Liver (tissue), 9 donors: ENCODE data around the gene MYH14. TPM values are rescaled to one million over a fixed set of nuclear protein-coding genes. Genes with fewer than 3 reads are reported as not detected.

Experiments
- DNase-seq: peaks from one replicate; pipeline ENCODE4 v3.0.0-alpha.2; 2017; ENCODE audit warnings: low spot score
- H3K27ac ChIP-seq, 2 donors: one replicate each; pipeline ENCODE4 v1.7.0; 2013; ENCODE audit warnings: inconsistent platforms in 2 of 2, low read length in 2 of 2, control low read depth in 1 of 2, low read depth in 1 of 2, mild to moderate bottlenecking in 1 of 2
- H3K27me3 ChIP-seq, 4 donors: one replicate each; pipeline versions ENCODE4 v1.6.1 to v1.7.0; 2013; ENCODE audit warnings: low read length in 3 of 4, inconsistent platforms in 1 of 4, mild to moderate bottlenecking in 1 of 4, moderate library complexity in 1 of 4; ENCODE audit not compliant: control insufficient read depth in 4 of 4, insufficient read depth in 4 of 4
- H3K36me3 ChIP-seq, 4 donors: one replicate each; pipeline versions ENCODE4 v1.6.1 to v1.7.0; 2013; ENCODE audit warnings: low read length in 3 of 4, mild to moderate bottlenecking in 3 of 4, low read depth in 1 of 4, moderate library complexity in 1 of 4; ENCODE audit not compliant: control insufficient read depth in 4 of 4, insufficient read depth in 3 of 4
- H3K4me1 ChIP-seq, 4 donors: one replicate each; pipeline versions ENCODE4 v1.6.1 to v1.7.0; 2013; ENCODE audit warnings: low read length in 3 of 4, mild to moderate bottlenecking in 3 of 4, moderate library complexity in 1 of 4; ENCODE audit not compliant: control insufficient read depth in 4 of 4, insufficient read depth in 4 of 4
- H3K4me3 ChIP-seq, 3 donors: one replicate each; pipeline versions ENCODE4 v1.6.1 to v1.7.0; 2013; ENCODE audit warnings: low read length in 3 of 3, control low read depth in 1 of 3, low read depth in 1 of 3, mild to moderate bottlenecking in 1 of 3
- H3K9ac ChIP-seq, 2 donors: one replicate each; pipeline ENCODE4 v1.7.0; 2013; ENCODE audit warnings: low read length in 2 of 2, mild to moderate bottlenecking in 2 of 2, moderate library complexity in 2 of 2, control low read depth in 1 of 2, low read depth in 1 of 2
- H3K9me3 ChIP-seq, 4 donors: one replicate each; pipeline versions ENCODE4 v1.6.1 to v1.7.0; 2013; ENCODE audit warnings: low read length in 3 of 4; ENCODE audit not compliant: control insufficient read depth in 4 of 4
- FOXA1 ChIP-seq: IDR thresholded peaks from 2 replicates; pipeline ENCODE4 v1.6.1; 2016; ENCODE audit warnings: antibody characterized with exemption
- FOXA2 ChIP-seq: IDR thresholded peaks from 2 replicates; pipeline ENCODE4 v1.6.1; 2016; ENCODE audit warnings: antibody characterized with exemption
- GABPA ChIP-seq, 2 donors: IDR thresholded peaks in 1 of 2; conservative IDR thresholded peaks in 1 of 2; 2 replicates each; pipeline ENCODE4 v1.6.1; 2016; ENCODE audit warnings: antibody characterized with exemption in 2 of 2, mild to moderate bottlenecking in 1 of 2, moderate library complexity in 1 of 2
- JUND ChIP-seq, 2 donors: IDR thresholded peaks; 2 replicates each; pipeline ENCODE4 v1.6.1; 2016; ENCODE audit warnings: antibody characterized with exemption in 2 of 2
- RAD21 ChIP-seq, 2 donors: IDR thresholded peaks; 2 replicates each; pipeline ENCODE4 v1.6.1; 2016; ENCODE audit warnings: antibody characterized with exemption in 2 of 2, mild to moderate bottlenecking in 2 of 2
- RXRA ChIP-seq, 2 donors: IDR thresholded peaks; 2 replicates each; pipeline ENCODE4 v1.6.1; 2017 to 2018; ENCODE audit warnings: antibody characterized with exemption in 2 of 2, mild to moderate bottlenecking in 1 of 2
- YY1 ChIP-seq: IDR thresholded peaks from 2 replicates; pipeline ENCODE4 v1.6.1; 2016; ENCODE audit warnings: antibody characterized with exemption, mild to moderate bottlenecking
- WGBS: extraction: QIAGEN DNeasy Blood & Tissue Kit; methylation state at CpG from one replicate; pipeline ENCODE4 v1.1.7; 2013; 5-methylcytosine and 5-hydroxymethylcytosine counted together
- polyA plus RNA-seq, 2 donors: library from polyadenylated mRNA; stranded (reverse) in 1 of 2; unstranded in 1 of 2; fragments of 200-250 nt in 1 of 2; fragments of >200 nt in 1 of 2; fragmentation: Nextera tagmentation in 1 of 2; extraction: Ambion mirVana in 1 of 2; gene quantifications; one replicate each; pipeline versions ENCODE4 v1.2.1 to v1.2.3, GENCODE V29; 2013 to 2015
- total RNA-seq, 2 donors: library from RNA; depleted of rRNA; stranded (reverse); fragments of >200 nt; gene quantifications; one replicate each; pipeline ENCODE4 v1.2.3, GENCODE V29; 2014
- TF ChIP-seq, protein P1 (sequence below): fragments of 150-350 bp; IDR thresholded peaks from 2 replicates; pipeline ENCODE4 v1.5.1; 2017; ENCODE audit warnings: improper control_type of control experiment, low read depth, low read length; ENCODE audit not compliant: missing input control
- TF ChIP-seq, protein P2 (sequence below): IDR thresholded peaks from 2 replicates; pipeline ENCODE4 v1.6.1; 2016; ENCODE audit warnings: antibody characterized with exemption
- TF ChIP-seq, protein P3 (sequence below): IDR thresholded peaks from 2 replicates; pipeline ENCODE4 v1.6.1; 2016; ENCODE audit warnings: antibody characterized with exemption
- TF ChIP-seq, protein P4 (sequence below): IDR thresholded peaks from 2 replicates; pipeline ENCODE4 v1.6.1; 2016; ENCODE audit warnings: antibody characterized with exemption, mild to moderate bottlenecking
- donor health status: healthy.
- donor health status: healthy.
- donor health status: healthy.
- donor health status: healthy.
- donor health status: healthy.

Gene MYH14
- total and polyA plus RNA-seq, 4 donors, result 12.4 to 37.5 (median 25.5) TPM

DNA sequence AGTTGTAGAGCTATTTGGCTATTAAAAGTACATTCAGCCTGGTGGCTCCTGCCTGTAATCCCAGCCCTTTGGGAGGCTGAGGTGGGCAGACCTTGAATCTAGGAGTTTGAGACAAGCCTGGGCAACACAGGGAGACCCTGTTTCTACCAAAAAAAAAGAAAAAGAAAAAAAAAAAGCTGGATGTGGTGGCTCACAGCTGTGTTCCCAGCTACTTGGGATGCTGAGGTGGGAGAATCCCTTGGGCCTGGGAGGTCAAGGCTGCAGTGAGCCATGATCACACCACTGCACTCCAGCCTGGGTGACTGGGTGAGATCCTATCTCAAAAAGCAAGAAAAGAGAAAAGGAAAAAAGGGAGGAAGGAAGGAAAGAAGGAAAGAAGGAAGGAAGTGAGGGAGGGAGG, 30.7 kb upstream of the MYH14 start (continued):
- TF ChIP-seq, protein P1, sequence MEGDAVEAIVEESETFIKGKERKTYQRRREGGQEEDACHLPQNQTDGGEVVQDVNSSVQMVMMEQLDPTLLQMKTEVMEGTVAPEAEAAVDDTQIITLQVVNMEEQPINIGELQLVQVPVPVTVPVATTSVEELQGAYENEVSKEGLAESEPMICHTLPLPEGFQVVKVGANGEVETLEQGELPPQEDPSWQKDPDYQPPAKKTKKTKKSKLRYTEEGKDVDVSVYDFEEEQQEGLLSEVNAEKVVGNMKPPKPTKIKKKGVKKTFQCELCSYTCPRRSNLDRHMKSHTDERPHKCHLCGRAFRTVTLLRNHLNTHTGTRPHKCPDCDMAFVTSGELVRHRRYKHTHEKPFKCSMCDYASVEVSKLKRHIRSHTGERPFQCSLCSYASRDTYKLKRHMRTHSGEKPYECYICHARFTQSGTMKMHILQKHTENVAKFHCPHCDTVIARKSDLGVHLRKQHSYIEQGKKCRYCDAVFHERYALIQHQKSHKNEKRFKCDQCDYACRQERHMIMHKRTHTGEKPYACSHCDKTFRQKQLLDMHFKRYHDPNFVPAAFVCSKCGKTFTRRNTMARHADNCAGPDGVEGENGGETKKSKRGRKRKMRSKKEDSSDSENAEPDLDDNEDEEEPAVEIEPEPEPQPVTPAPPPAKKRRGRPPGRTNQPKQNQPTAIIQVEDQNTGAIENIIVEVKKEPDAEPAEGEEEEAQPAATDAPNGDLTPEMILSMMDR, result no peak
- TF ChIP-seq, protein P2, sequence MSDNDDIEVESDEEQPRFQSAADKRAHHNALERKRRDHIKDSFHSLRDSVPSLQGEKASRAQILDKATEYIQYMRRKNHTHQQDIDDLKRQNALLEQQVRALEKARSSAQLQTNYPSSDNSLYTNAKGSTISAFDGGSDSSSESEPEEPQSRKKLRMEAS, result no peak

DNA sequence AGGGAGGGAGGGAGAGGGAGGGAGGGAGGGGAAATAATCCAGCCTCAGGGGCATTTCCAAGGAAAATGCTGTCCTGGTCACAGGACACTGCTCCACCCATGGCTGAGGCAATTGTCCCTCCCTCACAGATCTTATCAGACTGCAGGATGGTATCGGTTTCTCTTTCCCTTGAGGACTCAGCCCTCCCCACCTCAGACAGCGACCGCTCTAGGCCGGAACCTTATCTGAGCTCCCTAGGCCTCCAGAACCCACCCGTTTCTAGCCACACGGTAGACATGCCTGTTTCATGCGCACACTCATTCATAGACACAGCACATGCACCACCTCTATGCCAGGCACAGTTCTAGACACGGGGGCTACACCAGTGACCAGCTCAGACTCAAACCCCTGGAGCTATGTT, 30.3 kb upstream of the MYH14 start:
- Histone ChIP-seq H3K9me3 (peaks cover 0 to 1% (median 0%) of the 10 kb centered on the region in 4 donors), H3K4me3 (no peak overlapping the region), H3K27ac (no peak overlapping the region), H3K4me1 (no peaks in the 10 kb centered on the region), H3K27me3 (peaks cover 0 to 5% (median 0%) of the 10 kb centered on the region in 4 donors), H3K9ac (no peak overlapping the region), H3K36me3 (no peaks in the 10 kb centered on the region)
- WGBS, result 55% methylated on average over 8 of the region's 8 CpGs
- TF ChIP-seq JUND (IDR thresholded peaks at IDR 0.05) (no peak), FOXA2 (no peak), RXRA (IDR thresholded peaks at IDR 0.05) (no peak), YY1 (no peak), FOXA1 (no peak), GABPA (IDR thresholded peaks at IDR 0.05 in 1 of 2, conservative IDR thresholded peaks at IDR 0.05 in 1 of 2) (no peak), RAD21 (IDR thresholded peaks at IDR 0.05) (no peak)
- TF ChIP-seq, protein P3, sequence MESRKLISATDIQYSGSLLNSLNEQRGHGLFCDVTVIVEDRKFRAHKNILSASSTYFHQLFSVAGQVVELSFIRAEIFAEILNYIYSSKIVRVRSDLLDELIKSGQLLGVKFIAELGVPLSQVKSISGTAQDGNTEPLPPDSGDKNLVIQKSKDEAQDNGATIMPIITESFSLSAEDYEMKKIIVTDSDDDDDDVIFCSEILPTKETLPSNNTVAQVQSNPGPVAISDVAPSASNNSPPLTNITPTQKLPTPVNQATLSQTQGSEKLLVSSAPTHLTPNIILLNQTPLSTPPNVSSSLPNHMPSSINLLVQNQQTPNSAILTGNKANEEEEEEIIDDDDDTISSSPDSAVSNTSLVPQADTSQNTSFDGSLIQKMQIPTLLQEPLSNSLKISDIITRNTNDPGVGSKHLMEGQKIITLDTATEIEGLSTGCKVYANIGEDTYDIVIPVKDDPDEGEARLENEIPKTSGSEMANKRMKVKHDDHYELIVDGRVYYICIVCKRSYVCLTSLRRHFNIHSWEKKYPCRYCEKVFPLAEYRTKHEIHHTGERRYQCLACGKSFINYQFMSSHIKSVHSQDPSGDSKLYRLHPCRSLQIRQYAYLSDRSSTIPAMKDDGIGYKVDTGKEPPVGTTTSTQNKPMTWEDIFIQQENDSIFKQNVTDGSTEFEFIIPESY, result no peak
- TF ChIP-seq, protein P1, result no peak
- TF ChIP-seq, protein P4, sequence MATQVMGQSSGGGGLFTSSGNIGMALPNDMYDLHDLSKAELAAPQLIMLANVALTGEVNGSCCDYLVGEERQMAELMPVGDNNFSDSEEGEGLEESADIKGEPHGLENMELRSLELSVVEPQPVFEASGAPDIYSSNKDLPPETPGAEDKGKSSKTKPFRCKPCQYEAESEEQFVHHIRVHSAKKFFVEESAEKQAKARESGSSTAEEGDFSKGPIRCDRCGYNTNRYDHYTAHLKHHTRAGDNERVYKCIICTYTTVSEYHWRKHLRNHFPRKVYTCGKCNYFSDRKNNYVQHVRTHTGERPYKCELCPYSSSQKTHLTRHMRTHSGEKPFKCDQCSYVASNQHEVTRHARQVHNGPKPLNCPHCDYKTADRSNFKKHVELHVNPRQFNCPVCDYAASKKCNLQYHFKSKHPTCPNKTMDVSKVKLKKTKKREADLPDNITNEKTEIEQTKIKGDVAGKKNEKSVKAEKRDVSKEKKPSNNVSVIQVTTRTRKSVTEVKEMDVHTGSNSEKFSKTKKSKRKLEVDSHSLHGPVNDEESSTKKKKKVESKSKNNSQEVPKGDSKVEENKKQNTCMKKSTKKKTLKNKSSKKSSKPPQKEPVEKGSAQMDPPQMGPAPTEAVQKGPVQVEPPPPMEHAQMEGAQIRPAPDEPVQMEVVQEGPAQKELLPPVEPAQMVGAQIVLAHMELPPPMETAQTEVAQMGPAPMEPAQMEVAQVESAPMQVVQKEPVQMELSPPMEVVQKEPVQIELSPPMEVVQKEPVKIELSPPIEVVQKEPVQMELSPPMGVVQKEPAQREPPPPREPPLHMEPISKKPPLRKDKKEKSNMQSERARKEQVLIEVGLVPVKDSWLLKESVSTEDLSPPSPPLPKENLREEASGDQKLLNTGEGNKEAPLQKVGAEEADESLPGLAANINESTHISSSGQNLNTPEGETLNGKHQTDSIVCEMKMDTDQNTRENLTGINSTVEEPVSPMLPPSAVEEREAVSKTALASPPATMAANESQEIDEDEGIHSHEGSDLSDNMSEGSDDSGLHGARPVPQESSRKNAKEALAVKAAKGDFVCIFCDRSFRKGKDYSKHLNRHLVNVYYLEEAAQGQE, result no peak
- DNase-seq, result no peak
